GM12872 (cell line): ENCODE measurements around the gene ITIH4.

ENCODE experiments used
- CTCF ChIP-seq: IDR thresholded peaks from 3 replicates; pipeline ENCODE4 v1.5.1; 2011; ENCODE audit warnings: low read depth, mild to moderate bottlenecking, low read length, moderate library complexity; ENCODE audit not compliant: insufficient read depth

Gene ITIH4

GRCh38 chr3:52787672-52788625 is 42.5 kb downstream of the ITIH4 start:
- TF ChIP-seq CTCF = no peak

DNA sequence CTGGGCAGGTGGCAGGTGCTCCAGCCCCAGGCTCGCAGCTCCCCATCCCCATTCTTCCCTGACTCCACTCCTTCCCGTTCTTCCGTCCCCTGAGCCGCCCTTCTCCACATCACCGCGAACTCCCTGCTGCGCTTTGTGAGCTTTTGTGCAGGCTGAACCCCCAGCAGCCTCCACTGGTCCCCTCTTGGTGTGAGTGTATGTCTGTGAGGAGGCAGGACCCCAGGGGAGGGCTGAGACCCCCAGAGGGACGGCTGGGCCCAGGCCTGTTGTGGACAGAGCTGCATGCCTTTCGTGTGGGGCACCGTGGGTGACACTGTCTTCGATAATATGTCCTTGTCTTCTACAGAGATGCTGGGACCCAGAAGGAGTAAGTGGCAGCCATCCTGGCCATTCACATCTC is 43.2 kb downstream of the ITIH4 start:
- TF ChIP-seq CTCF = no peak

DNA sequence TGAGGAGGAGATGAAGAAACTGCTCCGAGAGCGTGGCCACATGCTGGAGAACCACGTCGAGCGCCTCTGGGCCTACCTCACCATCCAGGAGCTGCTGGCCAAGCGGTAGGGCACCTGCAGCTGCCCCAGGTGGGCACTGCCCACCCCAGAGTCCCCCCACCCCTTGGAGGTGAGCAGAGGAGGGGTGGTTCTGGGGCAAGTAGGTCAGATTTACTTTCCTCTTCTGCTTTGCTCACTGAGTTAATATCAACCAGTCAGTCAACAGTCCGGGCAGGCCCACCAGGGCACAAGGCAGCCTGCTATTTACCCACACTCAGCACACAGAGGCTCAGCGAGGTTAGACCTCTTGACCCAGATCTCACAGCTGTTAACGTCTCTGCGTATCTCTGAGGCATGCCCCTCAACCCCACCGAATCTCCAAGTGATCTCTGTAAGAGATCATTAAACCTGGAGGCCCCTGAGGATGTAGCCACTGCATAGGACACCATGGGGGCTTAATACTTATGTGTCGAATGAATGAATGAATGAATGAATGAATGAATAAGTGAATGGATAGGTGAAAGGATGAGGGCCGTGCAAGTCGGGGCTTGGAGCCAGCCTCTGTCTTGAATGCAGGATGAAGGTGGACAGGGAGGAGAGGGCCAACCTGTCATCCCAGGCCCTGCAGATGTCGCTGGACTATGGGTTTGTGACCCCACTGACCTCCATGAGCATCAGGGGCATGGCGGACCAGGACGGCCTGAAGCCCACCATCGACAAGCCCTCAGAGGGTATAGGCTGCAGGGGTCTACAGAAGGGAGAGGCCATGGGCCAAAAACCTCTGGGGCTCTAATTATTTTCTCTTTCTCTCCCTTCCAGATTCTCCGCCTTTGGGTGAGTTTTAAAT is 43.9 kb downstream of the ITIH4 start:
- TF ChIP-seq CTCF = no peak

- no peak for TF ChIP-seq CTCF
Measured at GRCh38 chr3:52784931-52785590, 45.4 kb downstream of the ITIH4 start.

DNA sequence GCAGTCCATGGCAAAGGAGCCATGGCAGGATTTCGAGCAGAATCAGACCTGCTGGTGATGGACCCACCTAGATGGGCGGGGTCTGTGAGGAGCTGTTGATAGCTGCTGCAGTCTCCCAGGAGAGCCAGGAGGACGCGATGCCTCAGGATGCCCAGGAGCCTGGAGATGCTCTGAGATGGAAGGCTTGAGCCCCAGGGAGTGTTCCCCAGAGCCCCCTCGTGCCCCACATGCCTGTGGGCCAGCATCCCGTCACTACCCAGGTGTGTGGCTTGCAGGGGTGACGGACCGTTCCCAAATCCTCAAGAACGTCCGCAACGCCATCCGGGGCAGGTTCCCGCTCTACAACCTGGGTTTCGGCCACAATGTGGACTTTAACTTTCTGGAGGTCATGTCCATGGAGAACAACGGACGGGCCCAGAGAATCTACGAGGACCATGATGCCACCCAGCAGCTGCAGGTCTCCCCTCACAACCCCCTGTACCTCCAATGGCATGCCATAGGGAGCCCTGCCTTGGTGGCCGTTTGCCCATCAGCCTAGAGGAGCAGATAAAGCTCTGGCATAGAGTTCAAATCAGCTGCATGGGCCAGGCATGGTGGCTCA is 46.4 kb downstream of the ITIH4 start:
- no peak for TF ChIP-seq CTCF

GRCh38 chr3:52783211-52783555 is 47.3 kb downstream of the ITIH4 start:
- no peak for TF ChIP-seq CTCF
